CD14-positive monocyte (primary cell): ENCODE results near the gene NUP50. TPM values are rescaled to one million over a fixed set of nuclear protein-coding genes. Genes with fewer than 3 reads are reported as not detected.

ENCODE experiments used
- DNase-seq, 3 donors: peaks; one replicate each; pipeline ENCODE4 v3.0.0-alpha.2; 2011 to 2022
- H2AFZ ChIP-seq: 2 replicates; pipeline ENCODE4 v1.6.0; 2012; ENCODE audit warnings: mild to moderate bottlenecking, low read depth, low read length, inconsistent platforms; ENCODE audit not compliant: insufficient read depth, poor library complexity, severe bottlenecking
- H3K27ac ChIP-seq, 2 donors: 1 replicate in 1 of 2; 2 replicates in 1 of 2; pipeline ENCODE4 v1.5.1; 2012 to 2013; ENCODE audit warnings: low read length in 2 of 2, control low read depth in 1 of 2, inconsistent platforms in 1 of 2, low read depth in 1 of 2, mild to moderate bottlenecking in 1 of 2
- H3K27me3 ChIP-seq, 2 donors: one replicate each; pipeline versions ENCODE4 v1.6.0 to v1.6.1; 2011 to 2013; ENCODE audit warnings: low read length in 2 of 2; ENCODE audit not compliant: control insufficient read depth in 2 of 2, insufficient read depth in 2 of 2
- H3K36me3 ChIP-seq, 2 donors: replicated peaks in 1 of 2; 1 replicate in 1 of 2; 2 replicates in 1 of 2; pipeline versions ENCODE4 v1.5.1 to v1.6.1; 2012 to 2013; ENCODE audit warnings: low read length in 2 of 2, control low read depth in 1 of 2, inconsistent platforms in 1 of 2, mild to moderate bottlenecking in 1 of 2; ENCODE audit not compliant: insufficient read depth in 2 of 2, control insufficient read depth in 1 of 2
- H3K4me1 ChIP-seq, 2 donors: 1 replicate in 1 of 2; 2 replicates in 1 of 2; pipeline versions ENCODE4 v1.5.1 to v1.6.1; 2012 to 2013; ENCODE audit warnings: low read length in 2 of 2, control low read depth in 1 of 2, inconsistent platforms in 1 of 2, mild to moderate bottlenecking in 1 of 2, moderate library complexity in 1 of 2; ENCODE audit not compliant: insufficient read depth in 2 of 2, control insufficient read depth in 1 of 2
- H3K4me2 ChIP-seq: replicated peaks from 2 replicates; pipeline ENCODE3; 2012; ENCODE audit warnings: low read length, moderate library complexity, mild to moderate bottlenecking; ENCODE audit not compliant: poor library complexity, severe bottlenecking; ENCODE audit errors: extremely low read depth
- H3K4me3 ChIP-seq, 3 experiments: fragments of 200-600 bp in 1 of 3; sonication (generic) in 1 of 3; replicated peaks in 1 of 3; 1 replicate in 2 of 3; 2 replicates in 1 of 3; pipeline ENCODE4 v1.5.1; 2011 to 2013; ENCODE audit warnings: low read length in 3 of 3, mild to moderate bottlenecking in 3 of 3, control low read depth in 2 of 3, low read depth in 2 of 3, inconsistent platforms in 1 of 3, moderate library complexity in 1 of 3
- H3K79me2 ChIP-seq: 2 replicates; pipeline ENCODE4 v1.6.0; 2012; ENCODE audit warnings: mild to moderate bottlenecking, control low read depth, inconsistent platforms, low read length, moderate library complexity; ENCODE audit not compliant: insufficient read depth
- H3K9ac ChIP-seq: 2 replicates; pipeline ENCODE4 v1.6.0; 2017; ENCODE audit warnings: low read length, mild to moderate bottlenecking; ENCODE audit not compliant: insufficient read depth, poor library complexity, severe bottlenecking
- H3K9me3 ChIP-seq, 2 donors: replicated peaks in 1 of 2; 1 replicate in 1 of 2; 2 replicates in 1 of 2; pipeline versions ENCODE4 v1.5.1 to v1.6.1; 2012 to 2013; ENCODE audit warnings: low read length in 2 of 2, control low read depth in 1 of 2; ENCODE audit not compliant: control insufficient read depth in 1 of 2, insufficient read depth in 1 of 2
- H4K20me1 ChIP-seq: 2 replicates; pipeline ENCODE4 v1.6.0; 2012; ENCODE audit warnings: mild to moderate bottlenecking, low read length, control low read depth, moderate library complexity; ENCODE audit not compliant: insufficient read depth
- H3K27ac Mint-ChIP-seq, 7 donors: one replicate each; pipeline ENCODE4 v1.8.0; 2020; ENCODE audit warnings: mild to moderate bottlenecking in 7 of 7, mixed read lengths in 7 of 7, moderate library complexity in 6 of 7, inconsistent platforms in 2 of 7
- H3K27me3 Mint-ChIP-seq, 3 donors: one replicate each; pipeline ENCODE4 v1.8.0; 2021 to 2022; ENCODE audit warnings: low read depth in 3 of 3, mild to moderate bottlenecking in 3 of 3, mixed read lengths in 3 of 3, moderate library complexity in 3 of 3, inconsistent platforms in 1 of 3
- H3K36me3 Mint-ChIP-seq, 2 donors: one replicate each; pipeline ENCODE4 v1.8.0; 2020; ENCODE audit warnings: mixed read lengths in 2 of 2, inconsistent platforms in 1 of 2, mild to moderate bottlenecking in 1 of 2
- H3K4me1 Mint-ChIP-seq: one replicate; pipeline ENCODE4 v1.8.0; 2020; ENCODE audit warnings: mild to moderate bottlenecking, mixed read lengths
- H3K4me3 Mint-ChIP-seq, 2 donors: one replicate each; pipeline ENCODE4 v1.8.0; 2020; ENCODE audit warnings: mild to moderate bottlenecking in 2 of 2, mixed read lengths in 2 of 2, moderate library complexity in 1 of 2
- H3K9me3 Mint-ChIP-seq, 7 donors: one replicate each; pipeline ENCODE4 v1.8.0; 2020 to 2022; ENCODE audit warnings: mixed read lengths in 7 of 7, mild to moderate bottlenecking in 6 of 7, moderate library complexity in 6 of 7, inconsistent platforms in 2 of 7
- WGBS: methylation state at CpG from one replicate; pipeline ENCODE4 v1.1.5; 2013; ENCODE audit warnings: missing lambda C conversion rate; ENCODE audit not compliant: insufficient coverage; 5-methylcytosine and 5-hydroxymethylcytosine counted together
- intact Hi-C, 2 donors: fragments of 100-400 bp; cut with micrococcal nuclease; formaldehyde crosslinking; loops; one replicate each; pipeline versions ENCODE4 v1.15.0 to v1.15.1; 2023
- polyA plus RNA-seq, 3 donors: library from polyadenylated mRNA; depleted of rRNA in 1 of 3; unstranded in 2 of 3; stranded (reverse) in 1 of 3; fragments of 300-500 nt in 2 of 3; fragments of >200 nt in 1 of 3; fragmentation: Illumina TruSeq in 2 of 3; gene quantifications; 1 replicate in 2 of 3; 2 replicates in 1 of 3; pipeline ENCODE4 v1.2.3, GENCODE V29; 2012 to 2021
- TF ChIP-seq, protein P1 (sequence below): fragments of 200-600 bp; IDR thresholded peaks from one replicate; pipeline ENCODE4 v1.8.0; 2022; ENCODE audit warnings: antibody characterized with exemption, mild to moderate bottlenecking

Gene NUP50
- polyA plus RNA-seq, 3 donors = 23.4 to 28.4 (median 26.9) TPM

DNA sequence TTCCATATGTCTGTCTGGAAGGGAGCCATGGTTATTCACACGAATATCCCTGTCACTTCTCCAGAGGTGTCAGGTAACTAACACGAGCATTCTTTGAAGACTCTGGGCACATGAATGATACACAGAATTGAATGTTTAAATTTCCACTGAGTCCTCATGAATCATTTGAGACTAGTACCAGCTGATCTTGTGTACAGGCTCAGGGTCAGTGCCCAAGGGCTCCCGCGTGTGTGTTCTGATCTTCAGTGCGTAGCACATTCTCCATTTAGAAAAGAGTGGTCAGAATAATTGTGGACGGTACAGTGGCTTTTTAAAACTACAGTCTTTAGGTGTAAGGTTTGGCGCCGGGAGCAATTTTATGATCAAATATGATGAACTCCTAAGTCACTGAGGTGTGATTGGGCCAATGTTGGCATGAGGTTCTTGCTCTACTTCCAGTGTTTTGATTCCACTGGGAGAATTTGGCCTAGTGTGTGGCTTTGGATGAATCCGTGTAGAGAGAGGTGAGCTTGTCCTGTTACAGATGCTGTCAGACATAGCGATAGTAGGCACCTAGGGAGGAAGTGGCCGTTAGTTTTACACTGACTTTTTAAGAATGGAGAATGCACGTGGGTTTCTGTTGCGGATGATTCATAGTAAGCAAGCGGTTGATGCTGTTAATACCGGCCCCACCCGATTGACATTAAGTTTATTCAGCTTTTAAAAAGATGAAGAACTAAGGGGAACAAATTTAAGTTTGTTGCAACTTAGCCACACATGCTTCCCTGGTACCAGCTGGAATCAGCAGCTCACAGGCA is 22.2 kb downstream of the NUP50 start:
- Histone ChIP-seq H3K79me2 (peaks cover 77% of the 10 kb centered on the region), H2AFZ (no peak overlapping the region), H3K4me1 (peaks cover 0 to 6% of the 10 kb centered on the region in 2 donors), H3K4me3 (no peak overlapping the region), H3K36me3 (peaks cover 64 to 97% of the 10 kb centered on the region in 2 donors), H4K20me1 (peaks cover 99% of the 10 kb centered on the region), H3K9me3 (no peaks in the 10 kb centered on the region), H3K27me3 (no peaks in the 10 kb centered on the region), H3K27ac (peak overlapping the region in 1 of 2 donors; percentile 61), H3K9ac (no peak overlapping the region), H3K4me2 (no peak overlapping the region)
- H3K27me3 Mint-ChIP-seq = no peaks in the 10 kb centered on the region
- H3K27ac Mint-ChIP-seq = peak overlapping the region in 6 of 7 donors; percentile 57 to 88 (median 69)
- peak in 1 of 3 donors; percentile 16 for DNase-seq
- H3K4me1 Mint-ChIP-seq = peaks cover 13% of the 10 kb centered on the region
- no peaks in the 10 kb centered on the region for H3K9me3 Mint-ChIP-seq
- H3K4me3 Mint-ChIP-seq = no peak overlapping the region
- H3K36me3 Mint-ChIP-seq = peaks cover 69 to 86% of the 10 kb centered on the region in 2 donors
- intact Hi-C loops = no loop called here
- TF ChIP-seq, protein P1, sequence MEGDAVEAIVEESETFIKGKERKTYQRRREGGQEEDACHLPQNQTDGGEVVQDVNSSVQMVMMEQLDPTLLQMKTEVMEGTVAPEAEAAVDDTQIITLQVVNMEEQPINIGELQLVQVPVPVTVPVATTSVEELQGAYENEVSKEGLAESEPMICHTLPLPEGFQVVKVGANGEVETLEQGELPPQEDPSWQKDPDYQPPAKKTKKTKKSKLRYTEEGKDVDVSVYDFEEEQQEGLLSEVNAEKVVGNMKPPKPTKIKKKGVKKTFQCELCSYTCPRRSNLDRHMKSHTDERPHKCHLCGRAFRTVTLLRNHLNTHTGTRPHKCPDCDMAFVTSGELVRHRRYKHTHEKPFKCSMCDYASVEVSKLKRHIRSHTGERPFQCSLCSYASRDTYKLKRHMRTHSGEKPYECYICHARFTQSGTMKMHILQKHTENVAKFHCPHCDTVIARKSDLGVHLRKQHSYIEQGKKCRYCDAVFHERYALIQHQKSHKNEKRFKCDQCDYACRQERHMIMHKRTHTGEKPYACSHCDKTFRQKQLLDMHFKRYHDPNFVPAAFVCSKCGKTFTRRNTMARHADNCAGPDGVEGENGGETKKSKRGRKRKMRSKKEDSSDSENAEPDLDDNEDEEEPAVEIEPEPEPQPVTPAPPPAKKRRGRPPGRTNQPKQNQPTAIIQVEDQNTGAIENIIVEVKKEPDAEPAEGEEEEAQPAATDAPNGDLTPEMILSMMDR = no peak
- 67% methylated on average over 12 of the region's 16 CpGs for WGBS

DNA sequence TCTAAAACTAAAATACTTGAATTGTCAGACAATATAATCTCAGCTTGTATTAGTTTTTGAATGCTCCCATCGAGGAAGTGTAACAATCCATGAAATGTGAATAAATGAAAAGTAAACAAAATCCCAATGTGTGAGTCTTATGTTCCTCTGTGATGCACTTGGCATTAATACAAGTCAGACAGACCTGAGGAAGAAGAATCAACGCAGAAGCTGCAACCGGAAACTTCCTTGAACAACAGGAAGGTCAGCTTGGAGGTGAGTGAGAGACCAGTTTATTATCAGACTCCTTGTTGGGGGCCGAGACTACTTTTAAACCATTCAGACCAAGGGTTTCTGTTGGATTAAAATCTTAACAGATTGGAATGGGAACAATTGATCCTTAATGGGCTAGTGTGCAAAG is 24.2 kb downstream of the NUP50 start:
- peaks cover 66 to 98% of the 10 kb centered on the region in 2 donors for H3K36me3 ChIP-seq
- TF ChIP-seq, protein P1 = no peak
- no peak overlapping the region for H3K4me3 Mint-ChIP-seq
- no peak overlapping the region for H3K4me3 ChIP-seq
- no peaks in the 10 kb centered on the region for H3K9me3 ChIP-seq
- intact Hi-C loops = no loop called here
- peaks cover 60% of the 10 kb centered on the region for H3K79me2 ChIP-seq
- peak overlapping the region in 5 of 7 donors; percentile 32 to 75 (median 46) for H3K27ac Mint-ChIP-seq
- peaks cover 72 to 84% of the 10 kb centered on the region in 2 donors for H3K36me3 Mint-ChIP-seq
- no peak for DNase-seq
- no peaks in the 10 kb centered on the region for H3K9me3 Mint-ChIP-seq
- H4K20me1 ChIP-seq = peaks cover 98% of the 10 kb centered on the region
- H3K27me3 ChIP-seq = no peaks in the 10 kb centered on the region
- no peak overlapping the region for H3K9ac ChIP-seq
- H3K4me1 Mint-ChIP-seq = peaks cover 10% of the 10 kb centered on the region
- 37% methylated on average over 2 of the region's 4 CpGs for WGBS
- H3K4me2 ChIP-seq = no peak overlapping the region
- peaks cover 0 to 6% of the 10 kb centered on the region in 2 donors for H3K4me1 ChIP-seq
- no peak overlapping the region for H2AFZ ChIP-seq
- peak overlapping the region in 1 of 2 donors; percentile 51 for H3K27ac ChIP-seq
- H3K27me3 Mint-ChIP-seq = no peaks in the 10 kb centered on the region
